Fibroblast of skin of right biceps (primary cell): ENCODE results near the gene IDS.

Source experiments
- DNase-seq: peaks from one replicate; pipeline ENCODE4 v3.0.0-alpha.2; 2013

Gene IDS

GRCh38 chrX:149455934-149456333 lies 49.2 kb downstream of the IDS start:
- no peak for DNase-seq

- DNase-seq = no peak
Observed at GRCh38 chrX:149453906-149454822, 50.9 kb downstream of the IDS start.

DNA sequence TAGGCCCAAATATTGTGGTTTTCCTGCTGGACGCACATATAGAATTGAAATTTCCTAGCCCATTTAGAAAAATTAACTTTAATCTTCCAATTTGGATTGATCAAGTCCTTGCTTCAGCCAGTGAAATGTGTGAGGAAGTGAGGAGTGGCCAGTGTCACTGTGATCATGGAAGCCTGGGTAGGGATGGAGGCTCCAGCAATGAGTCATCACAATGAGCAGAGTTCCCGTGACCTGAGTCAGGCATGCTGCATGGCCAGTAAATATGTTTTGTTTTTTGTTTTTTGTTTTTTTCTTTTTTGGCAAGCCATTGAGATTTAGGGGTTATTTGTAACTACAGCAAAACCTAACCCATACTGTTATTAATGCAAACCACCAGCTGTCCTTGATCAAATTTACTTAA lies 52.1 kb downstream of the IDS start:
- DNase-seq = peak; percentile 35

DNA sequence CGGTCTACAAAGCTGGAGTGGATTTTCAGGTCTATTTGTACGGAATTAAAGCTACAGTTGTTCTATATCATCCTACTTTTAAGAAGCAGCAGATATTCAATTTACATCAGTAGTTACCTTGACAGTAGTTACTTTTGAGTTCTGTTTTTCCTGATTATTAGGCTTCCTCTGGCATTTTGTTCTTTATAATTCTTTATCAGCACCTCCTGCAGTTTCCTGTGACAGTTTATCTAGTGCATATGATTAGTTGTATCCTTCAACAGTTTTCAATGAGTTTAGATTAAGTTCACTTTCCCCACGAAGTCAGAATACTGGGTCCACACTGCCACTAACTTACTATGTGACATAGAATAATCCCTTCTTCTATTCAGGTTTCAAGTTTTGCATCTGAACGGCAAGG lies 71.7 kb downstream of the IDS start:
- DNase-seq = no peak

DNA sequence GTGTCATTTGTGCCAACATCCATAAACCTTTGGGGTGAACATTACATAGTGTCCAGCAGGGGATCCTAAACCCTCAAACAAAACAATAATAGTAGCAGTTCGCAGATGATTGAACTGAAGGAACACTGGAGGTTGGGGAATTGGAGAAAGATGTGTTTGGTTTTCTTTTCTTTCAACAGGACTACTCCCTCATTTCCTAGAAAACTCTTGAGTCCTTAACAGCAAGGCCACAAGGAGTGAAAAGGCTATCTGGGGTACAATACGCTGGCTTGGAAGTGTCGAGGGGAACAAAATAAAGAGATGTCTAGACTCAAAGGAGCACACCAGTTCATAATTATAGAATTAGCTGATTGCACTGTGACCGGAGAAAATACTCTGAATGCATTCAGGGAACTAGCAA lies 72.1 kb downstream of the IDS start:
- DNase-seq = no peak
